Endothelial cell of coronary artery (primary cell): ENCODE data around the gene RNF38. TPM values are rescaled to one million over a fixed set of nuclear protein-coding genes. Genes with fewer than 3 reads are reported as not detected.

Experiments used
- total RNA-seq: library from RNA; depleted of rRNA; stranded (reverse); fragments of >200 nt; gene quantifications from 2 replicates; pipeline ENCODE4 v1.2.3, GENCODE V29; 2014

Gene RNF38
- 12.7 and 15.5 TPM in 2 replicates for total RNA-seq

GRCh38 chr9:36399980-36400331 is at the start of gene RNF38:
TSS of gene RNF38 (minus strand) at chr9:36400269. CDS start at chr9:36400108, 161 bp downstream.

Other genes with a start within 250 kb of the RNF38 start
- 1.9 and 4.4 TPM in 2 replicates for gene CCIN, start 230.9 kb downstream of the RNF38 start, total RNA-seq
- 263 and 303 TPM in 2 replicates for gene CLTA, start 209.3 kb downstream of the RNF38 start, total RNA-seq
- 7.4 and 11.6 TPM in 2 replicates for gene GNE, start 141.8 kb downstream of the RNF38 start, total RNA-seq
- 13.8 and 28.4 TPM in 2 replicates for gene MELK, start 172.6 kb upstream of the RNF38 start, total RNA-seq